ENCODE measurements around the gene SLC6A6. TPM values are rescaled to one million over a fixed set of nuclear protein-coding genes. Genes with fewer than 3 reads are reported as not detected.

The SLC6A6 gene
- polyA plus RNA-seq, 1 of the 3 experiments (the other 2 are of a cell fraction) = 19.1 TPM

GRCh38 chr3:14424711-14425580 is 22.5 kb downstream of the SLC6A6 start (continued):
- no peak for TF ChIP-seq CHD2 (IDR thresholded peaks at IDR 0.05; ENCODE audit: low read length, partially characterized antibody)
- TF ChIP-seq YY1 (IDR thresholded peaks at IDR 0.05; ENCODE audit: low read depth) = no peak
- TF ChIP-seq USF1 (IDR thresholded peaks at IDR 0.05; ENCODE audit: borderline replicate concordance, low read depth) = no peak

GRCh38 chr3:14425581-14426304 is 23.3 kb downstream of the SLC6A6 start:
- no peak overlapping the region for H2AFZ ChIP-seq (ENCODE audit: low read depth)
- CTCF ChIA-PET = interaction anchor here (1.0 to 1.7 kb wide), 2 partner anchors 13 to 222 kb away, joined by 3 to 6 read pairs; no protein-coding TSS in a partner anchor
- no peak overlapping the region for H3K9ac ChIP-seq
- no peaks in the 10 kb centered on the region for H3K9me3 ChIP-seq
- H4K20me1 ChIP-seq (ENCODE audit: insufficient read depth) = peaks cover 3% of the 10 kb centered on the region; the same call in 1 of the 2 replicates
- no peaks in the 10 kb centered on the region for H3F3A ChIP-seq (replicated peaks; ENCODE audit: insufficient read depth)
- H3K4me1 ChIP-seq (ENCODE audit: control insufficient read depth in 1 of 2, insufficient read depth in 2 of 2, low read depth in 1 of 2, low read length in 1 of 2) = peaks cover 19 to 27% of the 10 kb centered on the region in 2 experiments; a peak in 3 of 4 replicates
- no peak overlapping the region for H3K4me2 ChIP-seq
- POLR2A ChIA-PET = no interaction called here
- no peak overlapping the region for H3K4me3 ChIP-seq (ENCODE audit: low read depth in 2 of 2, low read length in 1 of 2)
- H3K27me3 ChIP-seq (ENCODE audit: insufficient read depth) = no peaks in the 10 kb centered on the region
- H3K36me3 ChIP-seq (replicated peaks in 1 of 2; ENCODE audit: control insufficient read depth in 1 of 2, insufficient read depth in 2 of 2, low read length in 1 of 2) = peaks cover 0 to 14% of the 10 kb centered on the region in 2 experiments
- 70% methylated on average over 16 of the region's 16 CpGs for WGBS (ENCODE audit: low lambda C conversion rate)
- H3K79me2 ChIP-seq (ENCODE audit: insufficient read depth) = peaks cover 29% of the 10 kb centered on the region
- H3K27ac ChIP-seq (ENCODE audit: low read depth in 2 of 2, low read length in 1 of 2) = no peak overlapping the region
- TF ChIP-seq ZBTB33 (IDR thresholded peaks at IDR 0.05; ENCODE audit: borderline replicate concordance, low read depth) (no peak), RXRA (IDR thresholded peaks at IDR 0.05; ENCODE audit: borderline replicate concordance, low read depth) (no peak), EP300 (IDR thresholded peaks at IDR 0.05; ENCODE audit: borderline replicate concordance in 1 of 2, low read depth in 1 of 2, low read length in 1 of 2) (no peak), GABPA (IDR thresholded peaks at IDR 0.05; ENCODE audit: low read depth) (no peak), TAF1 (IDR thresholded peaks at IDR 0.05; ENCODE audit: borderline replicate concordance, low read depth, low read length) (no peak), EZH2phosphoT487 (IDR thresholded peaks at IDR 0.05; ENCODE audit: borderline replicate concordance, low read depth) (no peak), PBX3 (IDR thresholded peaks at IDR 0.05) (no peak), SMC3 (IDR thresholded peaks at IDR 0.05; ENCODE audit: low read depth, low read length) (no peak), IRF3 (IDR thresholded peaks at IDR 0.05; ENCODE audit: low read depth, low read length) (no peak), MEF2A (IDR thresholded peaks at IDR 0.05; ENCODE audit: borderline replicate concordance, low read depth) (no peak), SIN3A (IDR thresholded peaks at IDR 0.05; ENCODE audit: borderline replicate concordance, low read depth, low read length) (no peak), FOSL2 (IDR thresholded peaks at IDR 0.05; ENCODE audit: borderline replicate concordance, low read depth) (no peak), CHD2 (IDR thresholded peaks at IDR 0.05; ENCODE audit: low read length, partially characterized antibody) (no peak), ELF1 (IDR thresholded peaks at IDR 0.05) (no peak), YY1 (IDR thresholded peaks at IDR 0.05; ENCODE audit: low read depth) (no peak)
- no peak for DNase-seq
- H3K9me2 ChIP-seq = no peaks in the 10 kb centered on the region

Data from SK-N-SH (cell line).